GM19023 (cell line): ENCODE results near the gene PPP1R12C.
A peak's percentile ranks its signal among the peaks of the same experiment; 100 is the strongest.

Experiments used
- ATAC-seq: cut with Tn5 transposase; IDR thresholded peaks from one replicate; pipeline ENCODE4 v1.9.1; 2021; ENCODE audit warnings: mild to moderate bottlenecking, moderate library complexity; ENCODE audit not compliant: unreplicated experiment

PPP1R12C gene

DNA sequence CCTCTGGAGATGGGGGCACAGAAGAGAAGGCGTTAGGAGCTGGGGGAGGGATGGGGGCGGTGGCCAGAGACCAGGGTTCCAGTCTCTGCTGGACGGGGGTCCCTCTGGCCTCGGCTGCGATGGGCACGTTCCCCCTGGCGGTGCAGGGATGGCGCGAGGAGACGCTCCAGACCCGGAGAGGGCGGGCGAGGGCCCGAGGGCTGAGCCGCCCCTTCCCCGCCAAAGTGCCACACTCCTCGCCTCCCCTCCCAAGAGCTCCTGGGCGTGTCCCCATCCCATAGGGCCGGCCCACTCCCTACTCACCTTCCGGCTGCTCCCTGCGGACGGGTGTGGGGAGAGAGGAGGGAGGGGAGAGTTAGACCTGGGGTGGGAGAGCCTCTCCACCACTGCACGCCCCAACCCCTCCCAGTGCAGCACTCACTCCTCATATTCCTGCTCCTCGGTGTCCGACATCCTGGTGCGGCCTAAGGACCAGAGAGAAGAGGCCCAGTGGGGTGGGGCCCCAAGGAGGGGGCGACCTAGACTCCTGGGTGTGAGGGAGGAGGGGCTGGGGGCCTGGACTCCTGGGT lies 29.4 kb upstream of the PPP1R12C start:
- no peak for ATAC-seq

DNA sequence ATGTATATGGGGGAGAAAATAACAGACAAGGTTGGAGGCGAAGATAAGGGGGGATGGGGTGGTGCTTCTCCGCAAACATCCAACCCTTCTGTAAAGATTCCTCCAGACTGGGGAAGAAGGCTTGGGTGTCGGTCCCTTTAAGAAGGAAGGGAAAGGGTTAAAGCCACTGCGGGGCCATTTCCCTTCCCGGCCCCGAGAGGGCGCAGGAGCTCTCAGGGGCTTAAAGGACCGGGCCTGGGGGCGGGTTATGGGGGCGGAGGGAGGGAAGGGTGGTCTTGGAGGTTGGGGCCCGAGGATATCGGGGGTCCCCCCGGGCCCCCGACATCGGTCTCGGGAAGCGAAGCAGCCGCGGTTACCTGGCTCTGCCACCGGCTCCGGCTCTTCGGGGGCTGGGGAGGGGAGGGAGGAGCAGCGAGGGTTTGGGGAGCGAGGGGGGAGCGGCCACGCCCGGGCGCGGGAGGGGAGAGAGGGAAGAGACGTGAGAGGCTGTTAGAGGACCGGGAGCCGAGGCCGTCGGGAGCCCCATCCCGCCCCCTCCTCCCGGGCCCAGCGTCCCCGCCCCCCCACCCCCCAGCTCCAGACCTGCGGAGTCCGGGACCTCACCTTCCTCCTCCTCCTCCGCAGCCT lies 28.8 kb upstream of the PPP1R12C start:
- no peak for ATAC-seq

DNA sequence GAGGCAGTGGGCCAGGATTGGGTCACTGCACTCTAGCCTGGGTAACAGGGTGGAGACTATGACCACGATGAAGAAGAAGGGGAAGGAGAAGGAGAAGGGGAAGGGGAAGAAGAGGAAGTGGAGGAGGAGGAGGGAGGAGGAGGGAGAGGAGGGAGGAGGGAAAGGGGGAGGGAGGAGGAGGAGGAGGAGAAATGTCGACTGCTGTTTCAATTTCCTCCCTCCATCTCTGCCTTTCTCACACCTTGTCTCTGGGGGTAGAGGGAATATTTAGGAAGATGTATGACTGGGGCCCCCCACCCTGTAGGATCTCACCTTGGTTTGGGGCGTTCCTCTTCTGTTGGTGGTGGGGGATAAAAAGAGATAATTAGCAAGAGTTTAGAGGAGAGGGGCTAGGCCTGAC lies 27.8 kb upstream of the PPP1R12C start:
- no peak for ATAC-seq

- ATAC-seq, result no peak
Measured at GRCh38 chr19:55141696-55142095, 24.3 kb upstream of the PPP1R12C start.

DNA sequence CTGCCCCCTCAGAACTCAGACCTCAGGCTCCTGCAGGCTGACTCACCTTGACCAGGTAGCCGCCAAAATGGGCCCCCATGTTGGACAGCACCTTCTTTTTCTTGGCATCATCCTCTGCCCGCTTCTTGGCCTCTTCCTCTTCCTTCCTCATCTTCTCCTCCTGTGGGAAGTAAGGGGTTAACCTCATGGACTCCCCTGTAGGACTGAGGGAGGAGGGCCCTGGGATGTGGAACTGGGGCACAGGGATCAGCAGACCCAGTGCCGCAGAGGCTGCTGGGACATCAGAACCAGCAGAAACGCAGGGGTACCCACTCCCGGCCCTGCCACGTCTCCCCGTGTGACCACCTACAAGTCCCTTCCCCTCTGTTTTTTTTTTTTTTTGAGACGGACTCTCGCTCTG lies 20.5 kb upstream of the PPP1R12C start:
- ATAC-seq, result no peak

DNA sequence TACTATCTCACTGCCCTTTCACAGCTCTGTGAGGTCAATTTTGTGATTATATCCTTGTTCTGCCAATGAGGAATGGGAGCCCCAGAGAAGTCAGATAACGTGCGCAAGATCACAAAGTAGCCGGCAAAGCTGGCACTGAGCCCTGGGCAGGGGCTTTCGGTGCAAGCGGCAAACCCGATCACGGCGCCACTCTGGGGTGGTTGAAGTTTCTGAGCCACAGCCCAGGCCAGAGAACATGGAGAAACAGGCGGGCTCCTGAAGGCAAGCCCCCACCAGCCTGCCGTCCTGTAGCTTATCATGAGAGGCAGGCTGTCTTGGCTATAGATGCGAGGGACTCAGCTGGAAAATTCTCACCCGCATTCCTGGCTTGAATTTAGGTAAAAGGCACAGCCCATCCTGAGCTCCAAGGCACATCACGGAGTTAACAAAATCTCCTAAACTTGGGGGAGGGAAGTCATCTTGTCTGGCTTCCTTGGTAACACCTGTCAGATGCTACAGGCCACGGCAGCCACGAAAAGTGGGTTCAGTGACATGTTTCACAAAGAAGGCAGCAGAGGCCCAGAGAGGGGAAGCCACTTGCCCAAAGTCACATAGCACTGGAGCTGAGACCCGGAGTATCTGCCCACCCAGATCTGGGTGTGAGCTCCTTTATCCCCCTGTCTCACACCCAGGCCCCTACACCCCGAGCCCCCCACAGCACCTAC lies 19.1 kb upstream of the PPP1R12C start:
- ATAC-seq, result no peak

DNA sequence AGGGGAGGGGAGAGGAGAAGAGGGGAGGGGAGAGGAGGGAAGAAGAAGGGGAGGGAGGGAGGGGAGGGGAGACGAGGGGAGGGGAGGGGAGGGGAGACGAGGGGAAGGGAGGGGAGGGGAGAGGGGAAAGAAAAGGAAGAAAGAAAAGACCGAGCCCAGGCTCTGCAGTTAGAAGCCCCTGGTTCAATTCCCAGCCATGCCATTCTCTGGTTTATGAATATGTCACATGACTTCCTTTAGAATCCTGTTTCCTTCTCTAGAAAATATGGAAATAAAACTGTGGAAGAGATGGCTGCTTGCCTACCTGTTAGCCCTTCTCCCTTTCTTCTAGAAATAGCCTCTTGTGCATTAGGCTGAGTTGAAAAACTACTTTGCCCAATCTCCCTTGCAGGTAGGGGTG lies 17.3 kb upstream of the PPP1R12C start:
- no peak for ATAC-seq

DNA sequence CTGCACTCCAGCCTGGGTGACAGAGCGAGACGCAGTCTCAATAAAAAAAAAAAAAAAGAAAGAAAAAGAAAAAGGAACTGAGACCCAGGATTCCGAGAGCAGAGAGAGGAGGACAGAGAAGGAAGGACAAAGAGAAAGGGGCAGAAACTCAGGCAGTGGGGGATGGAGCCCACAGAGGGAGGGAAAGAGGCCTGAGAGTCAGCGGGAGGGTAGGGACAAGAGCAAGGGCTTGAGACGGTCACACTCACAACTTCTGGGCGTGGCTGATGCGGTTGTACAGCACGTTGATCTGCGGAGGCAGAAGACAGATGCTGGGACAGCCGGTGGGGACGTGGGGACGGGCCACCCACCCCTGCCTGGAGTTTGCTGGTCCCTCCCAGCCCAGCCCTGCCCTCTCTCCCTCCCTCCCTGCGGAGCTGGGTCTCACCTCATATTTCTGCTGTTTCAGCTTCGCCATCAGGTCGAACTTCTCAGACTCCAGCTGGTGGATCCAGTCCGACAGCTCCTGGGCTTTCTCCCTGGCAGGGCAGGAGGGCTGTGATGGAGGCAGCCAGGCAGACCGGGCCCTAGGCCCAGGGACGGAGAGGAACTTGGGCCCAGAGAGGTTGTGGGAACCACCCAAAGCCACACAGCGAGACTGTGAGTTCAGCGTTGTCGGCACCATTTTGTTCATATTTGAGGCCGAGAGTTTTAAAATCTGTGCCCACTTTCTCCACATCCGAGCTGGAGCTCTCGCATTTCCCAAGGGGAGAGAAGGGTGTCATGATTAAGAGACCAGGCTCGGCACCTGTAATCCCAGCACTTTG lies 16.4 kb upstream of the PPP1R12C start:
- no peak for ATAC-seq

DNA sequence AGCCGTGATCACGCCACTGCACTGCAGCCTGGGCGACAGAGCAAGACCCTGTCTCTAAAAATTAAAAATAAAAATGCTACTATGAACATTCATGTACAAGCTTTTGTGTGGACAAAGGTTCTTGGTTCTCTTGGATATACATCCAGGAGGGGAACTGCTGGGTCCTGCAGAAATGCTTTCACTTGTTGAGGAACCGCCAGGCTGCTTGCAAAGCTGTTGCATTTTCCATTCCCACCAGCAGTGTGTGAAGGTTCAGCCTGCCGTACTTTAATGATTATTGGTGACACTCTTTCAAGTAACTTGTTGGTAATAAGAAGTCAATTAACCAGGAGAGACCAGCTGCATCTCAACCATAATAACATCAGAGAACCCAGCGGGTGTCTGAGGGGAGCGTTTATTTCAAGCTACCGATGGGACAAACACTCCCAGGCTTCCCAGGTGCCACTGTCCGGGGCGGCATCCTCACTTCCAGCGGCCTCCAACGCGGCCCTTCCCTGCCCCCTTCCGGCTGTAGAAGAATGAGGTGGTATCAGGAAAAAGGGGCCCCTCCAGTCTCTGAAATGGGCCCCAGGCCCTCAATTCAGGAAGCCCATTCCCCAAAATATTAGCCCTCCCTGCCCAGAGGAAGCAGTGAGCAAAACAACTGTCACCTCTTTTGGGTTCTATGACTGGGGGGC lies 15.2 kb upstream of the PPP1R12C start:
- ATAC-seq, result no peak

GRCh38 chr19:55131421-55131820 lies 14.0 kb upstream of the PPP1R12C start:
- ATAC-seq, result no peak

- ATAC-seq, result no peak
Measured at GRCh38 chr19:55119053-55119452, 1.6 kb upstream of the PPP1R12C start.

- ATAC-seq, result no peak
Measured at GRCh38 chr19:55118401-55118991, 1.1 kb upstream of the PPP1R12C start.

- ATAC-seq, result peak; percentile 81
Measured at GRCh38 chr19:55117663-55118391, 390 bp upstream of the PPP1R12C start.

- peak; percentile 27 for ATAC-seq
Measured at GRCh38 chr19:55116232-55116858, 1.1 kb downstream of the PPP1R12C start.

GRCh38 chr19:55115446-55116065 lies 1.9 kb downstream of the PPP1R12C start:
- no peak for ATAC-seq

GRCh38 chr19:55114566-55115145 lies 2.8 kb downstream of the PPP1R12C start:
- ATAC-seq, result no peak

DNA sequence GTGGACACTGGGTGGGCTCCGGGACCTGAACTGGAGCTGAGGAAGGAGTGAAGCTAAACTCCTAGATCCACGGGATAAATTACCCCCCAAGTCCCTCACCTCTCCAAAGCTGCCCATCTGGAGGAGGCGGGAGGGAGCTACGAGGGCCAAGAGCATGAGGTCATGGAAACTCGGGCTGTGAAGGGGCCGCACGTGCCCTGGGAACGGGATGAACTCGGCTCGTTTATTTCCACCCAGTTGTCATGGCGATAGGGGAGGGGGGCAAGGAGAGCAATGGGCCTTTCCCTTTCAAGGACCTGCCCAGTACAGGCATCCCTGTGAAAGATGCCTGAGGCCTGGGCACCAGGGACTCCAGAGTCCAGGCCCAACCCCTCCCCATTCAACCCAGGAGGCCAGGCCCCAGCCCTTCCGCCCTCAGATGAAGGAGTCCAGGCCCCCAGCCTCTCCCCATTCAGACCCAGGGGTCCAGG lies 3.8 kb downstream of the PPP1R12C start:
- no peak for ATAC-seq

DNA sequence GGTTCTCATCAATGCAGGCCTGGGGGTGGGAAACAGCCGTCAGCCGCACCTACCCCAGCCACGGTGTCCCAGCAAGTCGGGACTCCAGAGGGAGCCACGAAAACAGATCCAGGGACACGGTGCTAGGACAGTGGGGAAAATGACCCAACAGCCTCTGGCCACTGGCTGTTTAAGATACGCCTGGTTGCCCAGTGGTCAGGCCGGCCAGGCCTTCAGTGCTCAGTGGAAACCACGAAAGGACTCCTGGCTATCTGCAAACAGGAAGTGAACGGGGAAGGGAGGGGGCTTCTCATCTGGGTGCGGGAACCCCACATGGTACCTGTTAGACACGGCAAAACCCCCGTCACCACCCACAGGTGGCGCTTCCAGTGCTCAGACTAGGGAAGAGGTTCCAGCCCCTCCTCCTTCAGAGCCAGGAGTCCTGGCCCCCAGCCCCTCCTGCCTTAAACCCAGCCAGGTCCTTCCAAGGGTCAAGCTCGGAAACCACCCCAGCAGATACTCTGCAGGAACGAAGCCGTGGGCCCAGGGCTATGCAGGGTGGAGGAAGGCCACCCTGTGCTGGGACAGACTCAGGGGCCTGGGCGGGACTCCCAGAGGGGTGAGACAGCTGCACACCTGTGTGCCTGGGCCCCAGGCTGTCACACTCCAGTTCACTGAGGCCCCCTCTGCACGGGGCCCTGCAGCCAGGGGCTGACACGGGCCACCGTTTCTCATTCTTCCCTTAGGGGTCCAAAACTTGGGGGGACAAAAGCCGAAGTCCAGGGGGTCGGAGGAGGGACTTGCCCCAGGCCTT lies 4.5 kb downstream of the PPP1R12C start:
- no peak for ATAC-seq
